ENCODE results near the gene BRD7.

- TF ChIP-seq POLR2AphosphoS5 (IDR thresholded peaks at IDR 0.05; ENCODE audit: low read depth) (no peak), SPI1 (IDR thresholded peaks at IDR 0.05; ENCODE audit: borderline replicate concordance, low read depth) (no peak)
- TF ChIP-seq, protein P1, sequence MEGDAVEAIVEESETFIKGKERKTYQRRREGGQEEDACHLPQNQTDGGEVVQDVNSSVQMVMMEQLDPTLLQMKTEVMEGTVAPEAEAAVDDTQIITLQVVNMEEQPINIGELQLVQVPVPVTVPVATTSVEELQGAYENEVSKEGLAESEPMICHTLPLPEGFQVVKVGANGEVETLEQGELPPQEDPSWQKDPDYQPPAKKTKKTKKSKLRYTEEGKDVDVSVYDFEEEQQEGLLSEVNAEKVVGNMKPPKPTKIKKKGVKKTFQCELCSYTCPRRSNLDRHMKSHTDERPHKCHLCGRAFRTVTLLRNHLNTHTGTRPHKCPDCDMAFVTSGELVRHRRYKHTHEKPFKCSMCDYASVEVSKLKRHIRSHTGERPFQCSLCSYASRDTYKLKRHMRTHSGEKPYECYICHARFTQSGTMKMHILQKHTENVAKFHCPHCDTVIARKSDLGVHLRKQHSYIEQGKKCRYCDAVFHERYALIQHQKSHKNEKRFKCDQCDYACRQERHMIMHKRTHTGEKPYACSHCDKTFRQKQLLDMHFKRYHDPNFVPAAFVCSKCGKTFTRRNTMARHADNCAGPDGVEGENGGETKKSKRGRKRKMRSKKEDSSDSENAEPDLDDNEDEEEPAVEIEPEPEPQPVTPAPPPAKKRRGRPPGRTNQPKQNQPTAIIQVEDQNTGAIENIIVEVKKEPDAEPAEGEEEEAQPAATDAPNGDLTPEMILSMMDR (IDR thresholded peaks at IDR 0.05; ENCODE audit: insufficient read depth, low read length) = peak; percentile 8
Observed at GRCh38 chr16:50326835-50327465, 41.8 kb downstream of the BRD7 start.

Measured in HL-60 (cell line).